GM12878 (cell line): ENCODE data around the gene GTF3C1. TPM values are rescaled to one million over a fixed set of nuclear protein-coding genes. Genes with fewer than 3 reads are reported as not detected.

Source experiments
- ATAC-seq: fragments of 200-7000 bp; cut with Tn5 transposase; 3 replicates; pipeline ENCODE4 v1.9.1; 2020; ENCODE audit warnings: mild to moderate bottlenecking, moderate library complexity
- BruUV-seq: library from RNA; stranded (reverse); fragments of 400-500 nt; replicated peaks from 2 replicates; lab custom pipeline; 2021; lab: Mats Ljungman, UMichigan
- CTCF ChIA-PET: fragments of 300-600 bp; sonication (Branson Sonifier 250); formaldehyde crosslinking; extraction: SDS; loops from one replicate; lab custom pipeline; 2021; ENCODE audit warnings: inconsistent platforms; lab: Yijun Ruan, JAX
- POLR2A ChIA-PET: fragments of 350-600 bp; formaldehyde crosslinking; extraction: SDS; loops from one replicate; lab custom pipeline; 2021; ENCODE audit warnings: inconsistent platforms; lab: Charles Lee
- RAD21 ChIA-PET: fragments of 300-600 bp; sonication (Branson Sonifier 250); formaldehyde crosslinking; loops from one replicate; lab custom pipeline; 2023; ENCODE audit warnings: antibody characterized with exemption; ENCODE audit not compliant: unreplicated experiment; lab: Charles Lee
- SMC1A ChIA-PET: fragments of 300-600 bp; sonication (Branson Sonifier 250); formaldehyde crosslinking; loops from one replicate; lab custom pipeline; 2023; ENCODE audit not compliant: unreplicated experiment, uncharacterized antibody; lab: Charles Lee
- DNase-seq: peaks from one replicate; pipeline ENCODE4 v3.0.0-alpha.2; 2011; ENCODE audit warnings: low read depth, low spot score
- FAIRE-seq: peaks from 3 replicates; lab custom pipeline; 2011; peaks lifted over from hg19 to GRCh38; lab: Jason Lieb, UNC
- H2AFZ ChIP-seq: 2 replicates; pipeline ENCODE4 v1.6.0; 2011; ENCODE audit warnings: low read depth, low read length, control low read depth; ENCODE audit not compliant: control insufficient read depth
- H3K27ac ChIP-seq: 2 replicates; pipeline ENCODE4 v1.5.1; 2011; ENCODE audit warnings: control low read depth; ENCODE audit not compliant: control insufficient read depth, insufficient read depth
- H3K27me3 ChIP-seq, 2 experiments: replicated peaks in 1 of 2; 2 replicates each; pipeline versions ENCODE4 v1.6.0 to v1.6.1; 2011; ENCODE audit warnings: low read length in 1 of 2; ENCODE audit not compliant: control insufficient read depth in 2 of 2, insufficient read depth in 2 of 2
- H3K36me3 ChIP-seq, 2 experiments: 2 replicates each; pipeline ENCODE4 v1.5.1; 2011; ENCODE audit warnings: low read length in 1 of 2; ENCODE audit not compliant: control insufficient read depth in 2 of 2, insufficient read depth in 2 of 2
- H3K4me1 ChIP-seq: 2 replicates; pipeline ENCODE4 v1.6.1; 2011; ENCODE audit warnings: mild to moderate bottlenecking, low read length, moderate library complexity, mixed read lengths; ENCODE audit not compliant: control insufficient read depth, insufficient read depth
- H3K4me2 ChIP-seq: 2 replicates; pipeline ENCODE4 v1.6.0; 2011; ENCODE audit warnings: control low read depth; ENCODE audit not compliant: control insufficient read depth, insufficient read depth
- H3K4me3 ChIP-seq: fragments of 200-600 bp; sonication (generic); 2 replicates; pipeline ENCODE4 v1.5.1; 2016
- H3K79me2 ChIP-seq: 2 replicates; pipeline ENCODE4 v1.6.0; 2011; ENCODE audit warnings: low read length; ENCODE audit not compliant: control insufficient read depth, insufficient read depth
- H3K9ac ChIP-seq: 2 replicates; pipeline ENCODE4 v1.8.0; 2011; ENCODE audit warnings: low read length, control low read depth, mixed read lengths; ENCODE audit not compliant: control insufficient read depth, insufficient read depth
- H3K9me3 ChIP-seq: replicated peaks from 3 replicates; pipeline ENCODE4 v1.5.1; 2011; ENCODE audit warnings: mild to moderate bottlenecking, low read length; ENCODE audit not compliant: control insufficient read depth, insufficient read depth
- H4K20me1 ChIP-seq: 2 replicates; pipeline ENCODE4 v1.6.0; 2011; ENCODE audit not compliant: control insufficient read depth, insufficient read depth
- ASH2L ChIP-seq: fragments of 300-600, 200-600 bp; sonication (generic); IDR thresholded peaks from 2 replicates; pipeline ENCODE4 v1.6.1; 2017; ENCODE audit warnings: low read depth, mild to moderate bottlenecking, borderline replicate concordance
- ATF2 ChIP-seq: IDR thresholded peaks from 2 replicates; pipeline ENCODE4 v1.6.1; 2012; ENCODE audit warnings: low read length, inconsistent platforms
- BCL11A ChIP-seq: IDR thresholded peaks from 2 replicates; pipeline ENCODE4 v1.6.1; 2011; ENCODE audit warnings: low read depth, low read length
- CBX3 ChIP-seq: fragments of 200-600 bp; sonication (generic); IDR thresholded peaks from 2 replicates; pipeline ENCODE4 v1.6.1; 2016; ENCODE audit warnings: low read depth, borderline replicate concordance
- MTA3 ChIP-seq: IDR thresholded peaks from 2 replicates; pipeline ENCODE4 v1.6.1; 2012; ENCODE audit warnings: low read length, inconsistent platforms, borderline replicate concordance
- NKRF ChIP-seq: fragments of 450-650 bp; conservative IDR thresholded peaks from 2 replicates; pipeline ENCODE4 v1.6.1; 2017; ENCODE audit warnings: mild to moderate bottlenecking, moderate library complexity
- NR2C2 ChIP-seq: IDR thresholded peaks from 2 replicates; pipeline ENCODE4 v1.6.1; 2011; ENCODE audit warnings: borderline replicate concordance, low read depth; ENCODE audit not compliant: control insufficient read depth, insufficient read length
- PRDM15 ChIP-seq: fragments of 450-650 bp; formaldehyde crosslinking; IDR thresholded peaks from 2 replicates; pipeline ENCODE4 v1.4.0; 2020; ENCODE audit warnings: mild to moderate bottlenecking, moderate library complexity
- RAD21 ChIP-seq: IDR thresholded peaks from 2 replicates; pipeline ENCODE4 v1.6.1; 2011; ENCODE audit warnings: mild to moderate bottlenecking, low read depth, low read length, moderate library complexity; ENCODE audit not compliant: insufficient read depth
- TCF12 ChIP-seq: IDR thresholded peaks from 2 replicates; pipeline ENCODE4 v1.6.1; 2011; ENCODE audit warnings: low read depth, mild to moderate bottlenecking, low read length
- WGBS: methylation state at CpG from one replicate; pipeline ENCODE4 v1.1.6; 2016; ENCODE audit warnings: low lambda C conversion rate; ENCODE audit not compliant: insufficient replicate concordance, insufficient coverage; ENCODE audit errors: missing lambda C conversion rate; 5-methylcytosine and 5-hydroxymethylcytosine counted together
- in situ Hi-C: fragments of 300-500 bp; cut with MboI; formaldehyde crosslinking; loops from 9 replicates; pipeline ENCODE4 v1.14.3; 2018; ENCODE audit warnings: mixed read lengths
- intact Hi-C: fragments of 100-400 bp; cut with micrococcal nuclease; formaldehyde crosslinking; loops from one replicate; pipeline ENCODE4 v1.14.2; 2022; ENCODE audit not compliant: unreplicated experiment
- polyA plus RNA-seq, 11 experiments: library from polyadenylated mRNA; depleted of rRNA in 4 of 11; unstranded in 6 of 11; stranded (reverse) in 5 of 11; fragments of >200 nt; fragmentation: Nextera tagmentation in 4 of 11; fragmentation: Illumina TruSeq in 1 of 11; extraction: Ambion mirVana in 4 of 11; extraction: Trizol in 1 of 11; gene quantifications; 1 replicate in 1 of 11; 2 replicates in 10 of 11; pipeline versions ENCODE4 v1.2.1 to v1.2.3, GENCODE V29; 2011 to 2016; ENCODE audit warnings: inconsistent platforms in 2 of 11, missing spikeins in 2 of 11, low read depth in 1 of 11
- total RNA-seq, 4 experiments: library from RNA; depleted of rRNA in 3 of 4; stranded (reverse); fragments of >200 nt in 3 of 4; fragmentation: Illumina TruSeq in 1 of 4; extraction: Trizol in 1 of 4; gene quantifications; 2 replicates each; pipeline versions ENCODE4 v1.2.1 to v1.2.3, GENCODE V29; 2013 to 2021

GTF3C1 gene
- total and polyA plus RNA-seq, 10 of the 15 experiments (the other 5 are each of a cell fraction or from before 2014, with no cell fraction given), result 0.98 to 60.9 (median 34.3) TPM

GRCh38 chr16:27572711-27573110, 23.0 kb upstream of the GTF3C1 start:
- Histone ChIP-seq H3K9ac (no peak overlapping the region), H3K79me2 (no peaks in the 10 kb centered on the region)
- intact Hi-C loops, result no loop called here
- TF ChIP-seq RAD21 (no peak), BCL11A (no peak), NR2C2 (no peak), MTA3 (no peak), ATF2 (no peak), TCF12 (no peak), ASH2L (no peak), NKRF (no peak), PRDM15 (CRISPR knock-in tag) (no peak), CBX3 (no peak)
- TF ChIP-seq, all 136 proteins: peak for 0
- Histone ChIP-seq H4K20me1 (no peaks in the 10 kb centered on the region), H3K9me3 (no peaks in the 10 kb centered on the region), H3K36me3 (no peaks in the 10 kb centered on the region; a peak in 1 of 4 replicates), H3K4me1 (no peaks in the 10 kb centered on the region), H3K4me2 (no peak overlapping the region), H3K4me3 (no peak overlapping the region), H2AFZ (no peak overlapping the region), H3K27ac (no peak overlapping the region), H3K27me3 (no peaks in the 10 kb centered on the region)
- CTCF ChIA-PET, result no interaction called here
- FAIRE-seq (no peak), DNase-seq (no peak), ATAC-seq (no peak)
- WGBS, result 89% methylated on average over 6 of the region's 6 CpGs
- RAD21 ChIA-PET, result no interaction called here
- no TSS peak for BruUV-seq
- in situ Hi-C loops, result no loop called here
- SMC1A ChIA-PET, result interaction anchor here (0.6 kb wide), 1 partner anchor 27 kb away, joined by 5 read pairs; no protein-coding TSS in a partner anchor
- POLR2A ChIA-PET, result no interaction called here
